AG10803 (cell line): ENCODE results near the gene SLC25A42.
A peak's percentile ranks its signal among the peaks of the same experiment; 100 is the strongest.
"Not testable (repeated sequence)": the region's sequence is repeated elsewhere in the genome, so short reads cannot be mapped to it uniquely, and the experiment has no call there.

Source experiments
- DNase-seq: peaks from one replicate; pipeline ENCODE4 v3.0.0; 2010; ENCODE audit warnings: low read depth
- H3K4me3 ChIP-seq: 2 replicates; pipeline ENCODE4 v1.5.1; 2011; ENCODE audit warnings: mild to moderate bottlenecking, low read length, control low read depth
- CTCF ChIP-seq: conservative IDR thresholded peaks from 2 replicates; pipeline ENCODE4 v1.5.1; 2011; ENCODE audit warnings: mild to moderate bottlenecking, low read length, control low read depth, inconsistent platforms

SLC25A42 gene

DNA sequence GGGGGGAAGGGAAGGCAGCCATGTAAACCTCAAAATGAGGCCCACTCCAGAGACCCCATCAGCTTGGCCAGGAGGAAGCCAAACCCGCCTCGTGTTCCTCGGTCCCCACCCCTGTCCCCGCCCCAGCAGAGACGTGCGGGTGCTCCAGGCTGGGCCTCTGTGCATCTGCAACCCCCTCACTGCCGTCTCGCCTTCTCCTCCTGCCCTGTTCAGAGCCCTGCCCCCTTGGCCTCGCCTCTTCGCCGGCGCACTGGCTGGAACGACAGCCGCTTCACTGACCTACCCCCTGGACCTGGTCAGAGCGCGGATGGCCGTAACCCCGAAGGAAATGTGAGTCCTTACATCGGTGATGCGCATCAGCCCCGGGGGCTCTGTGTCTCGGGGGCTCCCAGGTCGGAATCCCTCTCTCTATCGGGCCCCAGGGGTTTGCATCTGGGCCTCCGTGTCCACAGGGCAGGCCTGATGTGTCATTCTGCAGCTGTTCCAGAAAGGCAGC lies 42.3 kb downstream of the SLC25A42 start:
- no peak for TF ChIP-seq CTCF
- peak overlapping the region; percentile 51 for H3K4me3 ChIP-seq
- DNase-seq: no peak

- not testable (repeated sequence) for DNase-seq, H3K4me3 ChIP-seq
Measured at GRCh38 chr19:19106938-19107337, 43.1 kb downstream of the SLC25A42 start.

DNA sequence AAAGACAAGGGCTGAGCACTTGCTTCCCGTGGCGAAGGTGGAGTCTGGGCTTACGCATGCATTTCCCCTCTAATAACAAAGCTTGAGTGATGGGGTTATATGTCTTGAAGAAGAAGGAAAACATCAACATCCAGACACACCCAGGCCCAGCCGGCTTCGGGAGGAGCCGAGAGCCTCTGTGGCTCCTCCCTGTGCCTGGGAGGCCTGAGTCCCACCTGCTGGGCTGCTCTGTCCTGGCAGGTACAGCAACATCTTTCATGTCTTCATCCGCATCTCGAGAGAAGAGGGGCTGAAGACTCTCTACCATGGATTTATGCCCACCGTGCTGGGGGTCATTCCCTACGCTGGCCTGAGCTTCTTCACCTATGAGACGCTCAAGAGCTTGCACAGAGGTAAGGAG lies 43.9 kb downstream of the SLC25A42 start:
- H3K4me3 ChIP-seq: no peak overlapping the region
- no peak for TF ChIP-seq CTCF
- no peak for DNase-seq

GRCh38 chr19:19109601-19110000 lies 45.8 kb downstream of the SLC25A42 start:
- TF ChIP-seq CTCF: no peak
- DNase-seq: no peak

GRCh38 chr19:19110410-19111135 lies 46.8 kb downstream of the SLC25A42 start:
- no peak overlapping the region for H3K4me3 ChIP-seq
- no peak for DNase-seq
- 0 out of 2 replicates have a peak, but pooled peaks have one; percentile 12 for TF ChIP-seq CTCF

More at GRCh38 chr19:19109601-19110000, 45.8 kb downstream of the SLC25A42 start:
- no peak overlapping the region for H3K4me3 ChIP-seq

- no peak overlapping the region for H3K4me3 ChIP-seq
- no peak for DNase-seq
- no peak for TF ChIP-seq CTCF
Measured at GRCh38 chr19:19111136-19111835, 47.5 kb downstream of the SLC25A42 start.

DNA sequence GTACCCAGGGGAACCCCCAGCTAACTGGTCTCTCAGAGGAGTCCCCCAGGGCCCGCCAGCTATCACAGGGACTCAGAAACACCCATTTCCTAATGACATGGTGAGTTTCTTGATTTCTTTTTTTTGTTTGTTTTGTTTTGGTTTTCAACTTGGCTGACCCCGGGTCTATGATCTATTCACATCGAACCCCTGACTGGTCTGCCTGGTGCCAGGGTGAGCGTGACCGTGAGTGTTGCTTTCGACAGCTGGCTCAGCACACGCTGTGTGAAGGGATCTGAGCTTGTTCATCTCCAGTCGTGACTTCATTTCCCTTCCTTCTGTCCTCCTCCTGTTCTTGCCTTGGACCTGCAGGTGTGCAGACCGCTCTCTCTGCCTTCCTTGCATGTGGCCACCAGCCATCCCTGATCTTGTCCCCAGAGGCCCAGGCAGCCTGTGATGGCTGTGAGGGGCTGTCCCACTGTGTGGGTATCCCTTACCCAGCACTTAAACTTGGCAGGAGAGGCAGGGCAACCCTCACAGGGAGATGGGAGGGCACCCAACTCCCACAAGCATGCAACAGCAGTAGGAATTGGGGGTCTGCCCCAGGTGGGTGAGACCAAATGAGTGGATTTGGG lies 48.3 kb downstream of the SLC25A42 start:
- TF ChIP-seq CTCF: no peak
- DNase-seq: no peak
- H3K4me3 ChIP-seq: no peak overlapping the region
